Measurements from ENCODE around the gene MCM7.

DNA sequence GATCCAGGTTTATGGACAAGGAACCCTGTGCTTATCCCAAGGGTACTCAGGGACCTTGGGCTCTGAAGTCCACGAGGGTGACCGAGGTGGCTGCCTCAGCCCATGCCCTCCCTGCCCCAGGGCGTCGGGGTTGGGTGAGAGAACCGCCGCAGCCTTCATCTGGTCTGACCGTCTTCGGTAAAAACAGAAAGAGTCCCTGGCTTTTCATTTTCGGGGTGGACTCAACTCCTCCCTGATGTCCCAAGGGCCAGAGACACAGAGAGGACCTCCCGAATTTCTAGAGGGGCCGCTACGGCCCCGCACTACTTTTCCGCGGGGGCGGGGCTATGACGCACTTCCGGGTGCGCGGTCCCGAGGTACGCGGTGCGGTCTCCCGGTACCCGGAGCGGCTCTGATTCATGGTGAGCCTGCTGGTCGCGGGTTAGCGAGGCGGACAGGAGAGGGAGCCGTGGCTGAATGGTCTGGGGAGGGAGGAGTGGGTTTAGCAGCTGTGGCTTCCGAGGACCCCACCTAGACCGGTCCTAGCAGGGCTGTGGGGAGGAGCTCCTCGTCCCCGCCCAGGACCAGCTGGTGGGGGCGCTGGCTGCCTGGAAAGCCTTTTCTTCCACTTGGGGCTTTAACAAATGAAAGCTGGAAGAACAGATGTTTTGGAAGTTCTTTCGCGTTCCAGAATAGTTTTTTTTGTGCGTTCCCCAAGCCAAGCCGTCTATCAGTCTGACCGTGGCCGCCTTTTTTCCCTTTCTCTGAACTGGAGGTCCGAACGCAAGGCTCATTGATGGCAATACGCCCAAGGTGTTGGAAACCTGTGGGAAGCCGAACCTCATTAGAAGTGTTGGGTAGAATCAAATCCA lies 51.5 kb downstream of the MCM7 start, which contains the start of gene ZSCAN21:
- TF ChIP-seq CTCF (IDR thresholded peaks at IDR 0.05) = peak in 2 of 7 experiments; percentile 7 to 17
- peak; percentile 66 to 93 (median 92) for TF ChIP-seq POLR2A (IDR thresholded peaks at IDR 0.05)
